GM12891 (cell line): ENCODE data around the gene PCDH10.
"Not testable (repeated sequence)": the region's sequence is repeated elsewhere in the genome, so short reads cannot be mapped to it uniquely, and the experiment has no call there.

Experiments used
- DNase-seq: peaks from one replicate; pipeline ENCODE4 v3.0.0; 2011; ENCODE audit warnings: low spot score; ENCODE audit not compliant: insufficient read length
- FAIRE-seq: peaks from 2 replicates; lab custom pipeline; 2011; peaks lifted over from hg19 to GRCh38; lab: Jason Lieb, UNC
- PAX5 ChIP-seq: IDR thresholded peaks from 2 replicates; pipeline ENCODE4 v1.6.1; 2011; ENCODE audit warnings: low read length, moderate library complexity, mild to moderate bottlenecking; ENCODE audit not compliant: insufficient read depth, severe bottlenecking
- POLR2A ChIP-seq: IDR thresholded peaks from 2 replicates; pipeline ENCODE4 v1.6.1; 2011; ENCODE audit warnings: low read depth, low read length, control low read depth
- POLR2AphosphoS5 ChIP-seq: IDR thresholded peaks from 2 replicates; pipeline ENCODE4 v1.6.1; 2011; ENCODE audit warnings: low read depth, low read length, control low read depth
- POU2F2 ChIP-seq: IDR thresholded peaks from 2 replicates; pipeline ENCODE4 v1.6.1; 2011; ENCODE audit warnings: low read depth, mild to moderate bottlenecking, control low read depth, low read length, moderate library complexity
- SPI1 ChIP-seq: IDR thresholded peaks from 2 replicates; pipeline ENCODE4 v1.6.1; 2011; ENCODE audit warnings: low read depth, low read length, control low read depth
- TAF1 ChIP-seq: IDR thresholded peaks from 2 replicates; pipeline ENCODE4 v1.6.1; 2011; ENCODE audit warnings: low read depth, low read length, control low read depth

The PCDH10 gene

GRCh38 chr4:133233922-133234321 is 84.8 kb downstream of the PCDH10 start:
- DNase-seq (no peak), FAIRE-seq (no peak)
- TF ChIP-seq POU2F2 (no peak), TAF1 (no peak), SPI1 (no peak), PAX5 (no peak), POLR2A (no peak), POLR2AphosphoS5 (no peak)

GRCh38 chr4:133240451-133240850 is 91.4 kb downstream of the PCDH10 start:
- not testable (repeated sequence) for DNase-seq, FAIRE-seq
